NT2/D1 (cell line): Measurements from ENCODE around the gene RNU6-7.

Experiments used
- SUZ12 ChIP-seq: IDR thresholded peaks from 2 replicates; pipeline ENCODE4 v1.6.1; 2011; ENCODE audit not compliant: insufficient read length, insufficient read depth; ENCODE audit errors: extremely low read depth
- YY1 ChIP-seq: IDR thresholded peaks from 2 replicates; pipeline ENCODE4 v1.6.1; 2011; ENCODE audit not compliant: insufficient read length, insufficient read depth
- ZNF274 ChIP-seq: IDR thresholded peaks from 2 replicates; pipeline ENCODE4 v1.6.1; 2011; ENCODE audit warnings: mild to moderate bottlenecking, low read depth, low read length

GRCh38 chr14:32195636-32196035 lies 6.2 kb upstream of the RNU6-7 start:
- TF ChIP-seq YY1, result no peak
- TF ChIP-seq ZNF274, result no peak
- no peak for TF ChIP-seq SUZ12
